HG03439 (cell line): ENCODE data around the gene KCNJ16.

Source experiments
- ATAC-seq: cut with Tn5 transposase; IDR thresholded peaks from one replicate; pipeline ENCODE4 v1.9.1; 2021; ENCODE audit warnings: mild to moderate bottlenecking, moderate library complexity; ENCODE audit not compliant: unreplicated experiment

KCNJ16 gene

DNA sequence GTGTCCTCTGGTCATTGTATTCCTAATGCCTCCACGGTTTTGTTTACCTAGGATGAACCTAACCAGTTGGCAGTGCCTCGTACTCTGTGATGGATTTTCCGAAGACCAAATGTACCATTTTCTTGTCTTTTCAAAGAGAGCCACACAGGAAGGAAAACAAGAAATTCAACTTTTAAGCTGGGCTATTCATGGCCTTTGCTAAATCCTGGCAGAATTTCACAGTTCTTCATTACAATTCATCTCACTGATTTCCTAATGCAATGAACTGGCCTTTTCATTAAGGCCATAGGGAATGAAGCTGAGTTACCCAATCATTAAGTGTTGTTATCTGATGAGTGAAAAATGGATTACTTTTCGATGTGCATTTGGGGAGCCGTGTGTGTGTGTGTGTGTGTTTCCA is 7.9 kb upstream of the KCNJ16 start:
- ATAC-seq, result no peak

DNA sequence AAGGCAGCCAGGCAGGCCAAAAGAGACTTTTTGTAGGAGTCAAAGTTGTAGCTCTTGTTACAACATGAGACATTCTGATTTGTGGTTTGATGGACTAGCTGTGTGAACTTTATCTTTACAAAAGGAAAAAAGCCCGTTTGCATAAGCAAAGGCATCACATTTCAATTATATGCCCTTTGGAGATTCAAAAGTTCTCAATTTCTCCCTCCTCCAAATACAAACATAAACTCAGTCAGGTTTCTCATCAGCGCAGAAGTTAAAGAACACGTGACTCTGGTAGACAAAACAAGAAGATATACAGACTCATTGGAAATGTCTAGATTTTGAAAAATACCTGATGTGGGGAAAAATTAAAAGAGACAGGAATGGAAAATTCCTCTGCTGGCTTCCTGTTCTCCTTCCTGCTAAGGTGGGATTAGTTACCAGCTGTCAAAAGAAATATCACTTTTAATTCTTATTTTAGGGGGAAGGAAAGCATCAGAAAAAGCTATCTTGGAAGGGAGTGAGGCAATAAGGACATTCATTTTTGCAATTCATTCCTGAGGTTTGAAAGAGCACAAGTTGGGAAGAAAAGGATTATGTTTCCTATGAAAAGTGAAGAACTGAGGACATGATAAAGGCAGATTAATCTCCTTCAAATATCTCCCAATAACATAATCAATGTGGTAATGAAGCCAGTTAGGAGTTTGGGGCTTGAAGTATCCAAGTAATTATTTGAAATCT is 4.6 kb upstream of the KCNJ16 start:
- no peak for ATAC-seq

DNA sequence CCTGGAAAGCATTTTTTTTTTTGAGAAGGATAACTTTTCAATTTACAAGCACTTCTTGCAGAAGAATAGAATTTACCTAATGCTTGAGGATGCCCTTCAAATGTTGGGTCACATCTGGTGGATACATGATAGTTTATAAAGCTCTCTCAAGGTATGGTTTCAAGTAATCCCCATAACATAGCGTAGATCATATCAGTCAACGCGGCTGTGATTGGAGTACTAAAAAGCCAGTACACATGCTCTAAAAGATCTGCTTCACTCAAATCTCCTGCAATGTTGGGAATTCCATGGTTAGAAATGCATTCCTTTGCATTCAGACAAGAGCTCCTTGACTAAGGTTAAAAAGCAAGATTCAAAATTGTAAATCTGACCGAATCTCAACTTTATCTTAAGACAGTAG is 3.9 kb upstream of the KCNJ16 start:
- ATAC-seq, result no peak

DNA sequence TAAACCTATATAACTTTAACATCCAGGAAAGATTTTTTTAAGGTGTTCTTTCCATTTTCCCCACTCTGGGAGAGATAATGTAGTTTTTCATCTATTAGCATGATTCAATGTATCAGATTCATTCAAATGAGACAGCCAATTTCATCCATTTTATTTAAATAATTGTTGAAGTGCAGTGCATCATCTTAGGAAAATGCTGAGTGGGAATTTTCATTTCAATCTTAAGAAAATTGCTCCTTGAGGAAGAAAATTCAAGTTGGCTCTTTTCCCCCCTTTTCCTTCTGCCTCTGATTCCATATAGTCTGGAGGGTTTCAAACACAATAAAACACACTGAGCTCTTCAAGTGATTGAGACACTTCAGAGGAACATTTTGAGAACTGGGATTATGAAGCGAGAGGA is 3.4 kb upstream of the KCNJ16 start:
- ATAC-seq, result no peak

DNA sequence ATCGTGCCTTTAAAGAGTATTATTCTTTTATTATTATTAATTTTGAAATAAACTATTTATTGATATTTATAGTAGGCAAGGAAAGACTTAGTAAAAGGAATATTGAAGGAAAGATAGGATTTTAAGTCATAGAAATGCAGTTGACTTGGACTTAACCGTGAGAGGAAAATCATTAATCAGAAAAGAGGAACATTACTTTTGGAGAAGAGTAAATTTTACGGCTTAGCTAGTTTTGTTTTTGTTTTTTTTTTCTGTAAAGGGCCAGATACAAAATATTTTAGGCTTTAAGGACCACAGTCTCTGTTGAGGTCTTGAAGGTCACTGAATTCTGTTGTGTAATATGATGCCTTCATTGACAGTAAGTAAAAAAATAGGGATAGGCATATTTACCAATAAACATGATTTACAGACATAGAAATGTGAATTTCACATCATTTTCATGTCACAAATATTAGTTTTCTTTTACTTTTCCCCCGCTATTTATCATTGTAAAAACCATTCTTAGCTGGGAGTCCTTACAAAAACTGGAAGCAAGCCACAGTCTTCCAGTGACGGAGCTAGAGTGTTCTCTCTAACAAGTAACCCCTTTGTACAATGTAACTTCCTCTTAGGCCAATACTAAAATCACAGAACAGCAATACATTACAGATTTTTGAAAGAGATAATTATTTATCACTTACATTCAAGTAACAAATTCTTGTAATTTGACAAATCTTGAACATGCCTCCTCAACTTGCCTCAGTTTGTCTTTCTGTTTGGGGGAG is 2.3 kb upstream of the KCNJ16 start:
- no peak for ATAC-seq

DNA sequence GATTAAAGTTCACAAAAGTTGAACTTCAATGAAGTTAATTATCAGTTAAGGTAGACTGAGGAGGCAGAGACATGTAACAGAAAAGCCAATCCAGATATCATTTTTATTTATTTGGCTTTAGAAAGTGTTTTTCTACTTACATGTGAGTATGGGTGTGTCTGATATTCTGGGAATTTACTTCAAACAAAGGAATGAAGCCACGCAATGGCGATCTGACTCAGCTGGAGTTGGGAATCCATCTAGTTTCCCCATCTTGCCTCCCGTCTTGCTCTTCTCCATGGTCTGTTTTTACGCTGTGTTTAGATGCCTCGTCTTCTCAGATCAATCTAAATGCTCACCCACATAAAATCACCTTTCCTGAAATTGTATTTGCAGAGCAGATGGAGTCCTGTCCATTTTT is 1.7 kb upstream of the KCNJ16 start:
- ATAC-seq, result no peak

DNA sequence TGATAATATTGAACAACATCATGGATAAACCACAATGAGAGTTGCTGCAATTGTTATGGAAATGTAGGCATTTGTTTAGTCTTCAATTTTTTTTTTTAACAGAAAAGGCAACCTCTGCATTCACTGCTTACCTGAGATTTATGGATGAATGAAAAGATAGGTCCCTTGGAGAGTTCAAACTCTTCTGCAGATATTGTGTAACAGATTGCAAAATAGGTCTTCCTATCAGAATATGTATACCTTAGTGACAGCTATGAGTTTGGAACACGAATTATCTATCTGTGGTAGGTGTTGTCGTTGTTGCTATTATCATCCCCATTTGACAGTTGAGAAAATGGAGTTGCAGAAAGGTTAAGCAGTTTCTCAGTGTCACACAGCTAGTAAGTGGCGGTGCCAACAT is 1.2 kb upstream of the KCNJ16 start:
- no peak for ATAC-seq

DNA sequence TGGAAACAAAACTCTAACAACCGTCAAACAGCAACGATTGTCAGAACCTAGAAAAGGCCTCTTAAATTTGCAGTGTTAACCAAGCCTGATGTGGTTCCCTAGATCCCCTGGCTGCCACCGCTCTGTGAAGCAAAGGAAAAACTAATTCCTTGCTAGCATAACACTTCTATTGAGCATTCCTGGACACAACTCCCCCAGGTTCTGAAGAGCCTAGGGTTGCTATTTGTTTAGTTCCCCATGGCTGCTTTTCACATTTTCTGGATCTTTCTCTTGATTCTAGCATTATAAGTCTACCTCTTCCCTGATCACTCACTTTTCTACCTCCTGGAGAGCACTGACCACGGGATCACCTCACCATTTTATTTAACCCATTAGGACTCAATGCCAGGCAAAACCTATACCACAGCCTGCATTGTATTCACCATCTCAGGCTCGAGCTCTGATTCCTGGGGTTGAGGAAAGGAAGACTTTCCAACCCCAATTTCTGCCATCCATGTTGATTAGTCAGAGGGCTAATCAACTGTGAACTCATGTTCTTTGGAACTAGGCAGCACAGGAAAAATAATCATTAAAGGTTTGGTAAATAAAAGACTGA is 692 bp upstream of the KCNJ16 start:
- no peak for ATAC-seq

DNA sequence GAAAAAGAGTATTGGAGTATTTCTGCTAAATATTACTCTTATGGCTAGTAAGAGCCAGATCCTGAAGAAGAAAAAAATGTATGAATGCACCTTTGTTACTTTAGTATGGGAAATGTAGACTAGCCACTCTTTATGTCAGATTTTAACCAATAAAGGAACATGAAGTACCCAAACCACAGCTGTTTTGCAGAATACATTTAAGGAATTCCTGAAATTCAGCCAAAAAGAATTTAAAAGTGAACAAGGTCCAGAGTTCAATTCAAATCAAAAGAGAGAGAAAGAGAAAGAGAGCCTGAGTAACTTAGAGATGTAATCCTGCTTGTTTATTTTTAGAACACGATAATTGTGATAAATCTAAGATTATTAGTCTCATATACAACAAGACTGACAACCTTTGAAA is 1.2 kb downstream of the KCNJ16 start:
- no peak for ATAC-seq

DNA sequence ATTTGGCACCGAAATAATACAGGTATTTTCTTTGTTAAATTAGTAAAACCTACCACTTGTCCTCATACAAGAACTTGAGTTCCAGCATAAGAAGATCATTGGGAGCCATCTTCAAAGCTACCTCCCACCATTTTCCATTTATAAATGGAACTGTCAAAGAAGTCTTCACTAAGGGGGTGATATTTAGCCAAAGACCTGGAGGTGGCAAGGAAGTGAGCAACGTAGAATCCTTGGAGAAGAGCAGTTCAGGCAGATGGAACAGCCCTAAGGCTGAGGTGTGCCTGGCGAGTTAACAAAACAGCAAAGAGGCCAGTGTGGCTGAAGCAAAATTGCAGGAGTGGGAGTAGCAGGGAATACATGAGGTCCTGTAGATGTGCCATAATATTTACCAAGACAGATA is 1.8 kb downstream of the KCNJ16 start:
- no peak for ATAC-seq

DNA sequence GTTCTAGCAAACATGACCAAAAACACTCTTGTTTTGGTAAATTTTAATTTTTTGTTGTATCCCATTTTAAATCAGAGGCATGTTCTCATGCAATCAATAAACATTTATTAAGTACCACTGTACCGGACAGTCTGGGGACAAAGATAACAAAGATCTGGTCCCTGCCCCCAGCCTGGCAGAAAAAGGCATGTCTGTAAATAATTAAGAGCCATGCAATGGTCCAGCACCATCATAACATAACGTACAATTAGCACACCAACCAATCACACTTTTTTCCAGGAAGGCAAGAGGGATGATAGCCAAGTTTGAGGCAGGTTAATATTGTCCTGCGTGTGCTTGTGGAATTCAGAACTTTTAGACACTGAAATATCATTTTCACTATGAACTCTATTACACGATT is 3.5 kb downstream of the KCNJ16 start:
- ATAC-seq, result no peak

DNA sequence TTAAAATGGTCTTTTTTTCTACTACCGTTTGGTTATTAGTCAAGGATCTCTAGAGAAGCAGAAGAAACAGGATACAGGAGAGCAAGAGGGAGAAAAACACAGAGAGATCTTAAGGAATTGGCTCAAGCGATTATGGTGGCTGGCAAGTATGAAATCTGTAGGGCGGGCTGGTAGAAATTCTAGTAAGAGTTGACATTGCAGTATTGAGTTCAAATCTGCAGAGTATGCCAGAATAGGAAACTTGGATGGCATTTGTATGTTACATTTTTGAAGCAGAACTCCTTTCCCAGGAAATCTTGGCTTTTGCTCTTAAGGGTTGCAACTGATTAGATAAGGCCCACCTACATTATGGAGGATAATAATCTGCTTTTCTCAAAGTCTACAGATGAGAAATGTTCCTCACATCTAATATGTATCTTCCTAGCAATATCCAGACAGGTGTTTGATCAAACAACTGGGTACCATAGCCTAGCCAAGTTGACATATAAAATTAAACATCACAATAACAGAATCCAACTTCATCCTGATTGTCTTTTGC is 4.0 kb downstream of the KCNJ16 start:
- no peak for ATAC-seq

DNA sequence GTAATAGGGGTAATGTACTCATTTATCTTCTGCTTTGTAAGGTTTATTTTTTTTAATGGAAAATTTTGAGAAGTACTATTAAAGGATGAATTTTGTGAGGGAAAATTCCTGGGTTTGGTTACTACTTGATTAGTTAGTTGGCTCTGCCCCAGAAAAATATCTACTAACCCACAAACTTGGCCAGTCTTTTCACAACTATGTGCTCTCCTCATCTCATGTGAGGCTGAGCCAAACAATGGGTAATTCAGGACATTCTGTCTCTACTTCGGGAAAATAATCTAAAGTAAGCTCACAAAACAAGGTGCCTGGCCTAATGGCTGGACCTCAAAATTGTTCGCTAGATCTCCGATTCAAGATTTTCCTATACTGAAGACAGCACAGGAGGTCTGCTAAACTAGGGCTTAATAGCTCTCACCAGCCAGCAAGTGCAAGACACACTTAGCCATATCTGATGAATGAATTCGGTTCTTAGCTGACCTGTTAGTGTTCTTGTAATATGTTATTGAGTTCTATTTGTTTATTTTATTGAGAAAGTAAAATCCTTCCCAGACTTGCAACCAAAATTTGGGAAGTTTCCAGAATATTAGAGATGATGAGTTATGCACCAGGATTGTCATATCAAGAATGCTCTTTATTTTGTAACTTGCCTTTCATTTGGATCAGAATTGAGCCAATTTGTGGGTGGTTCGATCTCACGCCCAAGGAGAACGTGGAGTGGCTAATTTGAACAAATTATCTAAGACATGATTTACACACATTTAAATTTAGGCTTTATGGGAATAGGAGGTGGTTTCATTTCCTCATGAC is 5.7 kb downstream of the KCNJ16 start:
- no peak for ATAC-seq

DNA sequence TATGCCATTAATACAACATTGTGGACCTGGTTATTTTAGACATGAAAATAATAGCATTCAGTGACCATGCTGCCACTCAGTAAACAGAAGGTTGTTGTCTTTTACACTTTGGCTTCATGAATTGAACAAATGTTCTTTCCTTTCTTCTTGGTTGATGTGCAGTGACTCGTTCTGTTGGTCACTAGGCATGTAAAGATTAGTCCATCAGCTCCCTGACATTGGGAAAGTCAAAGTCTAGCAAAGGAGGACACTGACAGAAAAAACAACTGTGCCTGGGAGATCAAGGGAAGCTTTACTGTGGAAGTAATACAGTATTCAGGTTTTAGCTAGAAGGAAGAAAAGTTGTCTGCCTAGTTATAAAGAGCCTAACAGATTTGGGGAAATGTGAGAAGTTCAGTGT is 6.9 kb downstream of the KCNJ16 start:
- no peak for ATAC-seq

DNA sequence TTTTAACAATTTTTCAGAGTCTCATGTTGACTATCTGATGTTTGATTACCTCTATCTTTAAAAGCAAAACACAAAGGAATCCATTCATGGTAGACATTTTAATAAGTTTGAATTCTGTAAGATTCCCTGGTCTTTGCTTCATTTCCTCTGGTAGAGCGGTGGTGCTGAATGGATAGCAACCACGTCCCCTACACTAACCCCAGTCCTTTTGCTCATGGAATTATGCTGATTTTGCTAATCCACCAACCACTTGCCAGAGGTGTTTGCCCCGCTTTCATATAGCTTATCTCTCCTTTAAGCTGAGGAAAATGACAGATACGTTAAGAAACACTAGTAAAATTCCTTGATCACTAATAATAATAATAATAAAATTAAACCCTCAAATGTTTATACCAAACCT is 9.5 kb downstream of the KCNJ16 start:
- ATAC-seq, result no peak

DNA sequence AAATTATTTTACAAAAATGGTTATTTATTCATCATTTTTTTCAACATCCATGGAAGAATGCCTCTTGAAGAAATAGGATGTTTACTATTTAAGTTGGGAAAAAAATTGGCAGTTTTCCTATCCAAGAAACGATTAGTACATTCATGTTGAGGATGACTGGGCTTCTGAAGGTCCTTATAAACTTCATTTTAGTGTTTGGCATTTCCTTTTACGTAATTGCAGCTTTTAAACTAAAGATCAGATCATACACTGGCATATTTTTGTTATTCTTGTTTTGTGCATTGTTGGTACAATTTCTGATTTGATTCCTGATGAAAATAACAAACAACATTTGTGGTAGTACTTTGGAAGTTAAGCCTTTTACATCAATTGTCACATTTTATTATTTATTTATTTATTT is 11.5 kb downstream of the KCNJ16 start:
- no peak for ATAC-seq

DNA sequence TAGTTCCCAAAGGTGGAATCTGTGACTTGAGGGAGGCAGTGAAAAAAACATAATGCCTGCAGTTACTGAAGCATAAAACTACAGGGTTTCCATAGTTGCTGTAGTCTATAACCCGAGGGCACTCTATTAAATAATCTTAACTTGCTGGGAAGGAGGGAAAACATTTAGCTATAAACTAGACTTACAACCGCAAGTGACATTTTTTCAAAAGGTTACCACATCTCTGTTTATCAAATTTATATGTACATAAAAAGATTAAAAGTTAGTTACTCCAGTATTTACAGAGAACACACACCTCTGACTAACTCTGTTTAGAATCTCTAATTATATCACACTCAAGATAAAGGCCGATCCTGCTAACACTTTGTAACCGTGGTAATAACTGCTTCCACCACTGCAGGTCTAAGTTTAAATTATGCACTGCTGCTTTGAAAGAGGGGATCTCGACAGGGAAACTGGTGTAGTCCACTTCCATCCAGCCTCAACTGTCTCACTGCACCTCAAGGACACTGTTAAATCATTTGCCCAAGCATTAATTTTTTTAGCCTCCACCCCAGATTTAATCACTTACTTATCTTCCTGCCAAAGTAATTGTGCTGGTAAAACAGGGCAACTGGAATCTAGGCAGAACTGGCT is 14.6 kb downstream of the KCNJ16 start:
- ATAC-seq, result no peak

DNA sequence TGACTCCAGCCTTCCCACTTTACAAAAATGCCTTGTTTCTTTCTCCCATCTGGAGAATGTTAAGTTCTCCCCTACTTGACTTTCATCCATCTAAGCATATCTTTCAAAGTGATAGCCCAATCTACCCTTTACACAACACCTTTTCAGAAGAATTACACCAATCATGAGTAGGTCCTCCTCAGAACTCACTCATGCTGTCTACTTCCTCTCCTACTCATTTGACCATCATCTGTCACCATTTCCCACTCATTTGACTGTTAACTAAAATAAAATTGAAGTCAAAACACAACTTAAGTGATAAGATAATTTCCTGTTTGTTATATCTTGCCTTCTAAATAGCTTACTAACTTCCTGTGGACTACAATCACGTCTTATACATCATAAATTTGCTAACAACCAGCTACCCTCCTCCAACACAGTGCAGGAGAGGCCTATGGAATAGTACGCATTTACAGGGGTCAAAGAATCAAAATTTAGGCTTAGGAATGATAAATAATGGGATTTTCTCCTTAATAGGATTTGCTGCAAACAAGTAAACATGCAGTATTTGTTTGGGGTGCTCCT is 16.1 kb downstream of the KCNJ16 start:
- no peak for ATAC-seq

DNA sequence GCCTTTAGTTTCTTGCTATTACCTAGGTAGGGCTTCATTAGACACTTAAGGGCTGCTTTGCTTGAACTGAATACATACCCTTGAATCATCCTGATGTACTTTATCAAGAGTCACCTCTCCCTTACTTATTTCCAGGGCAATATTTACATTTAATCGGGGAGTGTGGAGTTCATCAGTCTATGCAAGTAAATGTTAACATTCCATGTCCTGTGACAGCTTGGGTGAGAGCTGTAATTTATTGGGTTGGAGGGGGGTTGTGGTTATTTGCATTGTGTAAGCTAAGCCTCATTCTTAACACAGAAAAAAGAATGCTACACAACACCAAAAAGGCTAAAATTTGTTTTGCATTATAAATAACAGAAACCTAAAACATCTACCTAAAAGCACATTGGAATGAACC is 16.7 kb downstream of the KCNJ16 start:
- no peak for ATAC-seq

DNA sequence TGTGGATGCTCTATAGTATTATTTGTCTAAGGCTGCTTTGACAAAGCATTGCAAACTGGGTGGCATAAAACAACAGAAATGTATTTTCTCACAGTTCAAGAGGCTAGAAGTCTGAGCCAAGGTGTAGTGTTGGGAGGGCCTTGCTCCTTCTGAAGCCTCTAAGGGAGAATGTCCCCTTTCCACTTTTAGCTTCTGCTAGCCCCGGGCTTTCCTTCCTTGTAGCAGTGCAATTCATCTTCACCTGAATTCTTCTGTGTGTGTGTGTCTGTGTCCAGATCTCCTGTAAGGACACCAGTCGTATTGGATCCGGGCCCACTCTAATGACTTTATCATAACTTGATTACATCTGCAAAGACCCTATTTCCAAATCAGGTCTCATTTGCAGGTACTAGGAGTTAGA is 18.1 kb downstream of the KCNJ16 start:
- no peak for ATAC-seq
